Activated T-helper 17 cell treated with anti-CD3 and anti-CD28 coated beads, Interleukin-2, amount 50 U/mL, for 72 hours (primary cell): ENCODE results near the gene DHRS13. TPM values are rescaled to one million over a fixed set of nuclear protein-coding genes. Genes with fewer than 3 reads are reported as not detected.
"Not testable (repeated sequence)": the region's sequence is repeated elsewhere in the genome, so short reads cannot be mapped to it uniquely, and the experiment has no call there.

ENCODE experiments used
- ATAC-seq: fragments of 150-1000 bp; cut with Tn5 transposase; replicated peaks from 2 replicates; pipeline ENCODE4 v1.10.0; 2021; ENCODE audit warnings: mild to moderate bottlenecking, moderate library complexity
- H3K27ac Mint-ChIP-seq: one replicate; pipeline ENCODE4 v1.8.0; 2022; ENCODE audit warnings: mixed read lengths
- H3K27me3 Mint-ChIP-seq: one replicate; pipeline ENCODE4 v1.8.0; 2022; ENCODE audit warnings: mixed read lengths
- H3K36me3 Mint-ChIP-seq: one replicate; pipeline ENCODE4 v1.8.0; 2022; ENCODE audit warnings: low read depth, mild to moderate bottlenecking, mixed read lengths
- H3K4me1 Mint-ChIP-seq: one replicate; pipeline ENCODE4 v1.8.0; 2022; ENCODE audit warnings: mixed read lengths
- H3K4me3 Mint-ChIP-seq: one replicate; pipeline ENCODE4 v1.8.0; 2022; ENCODE audit warnings: mild to moderate bottlenecking, mixed read lengths
- H3K9me3 Mint-ChIP-seq: one replicate; pipeline ENCODE4 v1.8.0; 2022; ENCODE audit warnings: mixed read lengths
- total RNA-seq, 2 donors: library from RNA; stranded (reverse); gene quantifications; one replicate each; pipeline ENCODE4 v1.2.3, GENCODE V29; 2022

Gene DHRS13
- total RNA-seq, 2 donors from 2014 or later = 24.9 to 82.1 TPM

- Mint-ChIP-seq H3K4me3 (no peak overlapping the region), H3K27ac (peak overlapping the region; percentile 61), H3K36me3 (peaks cover 47% of the 10 kb centered on the region), H3K9me3 (no peaks in the 10 kb centered on the region), H3K4me1 (peaks cover 27% of the 10 kb centered on the region), H3K27me3 (no peaks in the 10 kb centered on the region)
- no peak for ATAC-seq
These were observed 14.0 kb downstream of the DHRS13 start for GRCh38 chr17:28888832-28889231.

- no peak overlapping the region for H3K27ac Mint-ChIP-seq
- H3K9me3 Mint-ChIP-seq = no peaks in the 10 kb centered on the region
- H3K27me3 Mint-ChIP-seq = no peaks in the 10 kb centered on the region
- no peak overlapping the region for H3K4me3 Mint-ChIP-seq
- peaks cover 43% of the 10 kb centered on the region for H3K36me3 Mint-ChIP-seq
- no peak for ATAC-seq
- peaks cover 18% of the 10 kb centered on the region for H3K4me1 Mint-ChIP-seq
These were observed 14.9 kb downstream of the DHRS13 start for GRCh38 chr17:28887871-28888471.

GRCh38 chr17:28885951-28886350 is 16.9 kb downstream of the DHRS13 start:
- H3K9me3 Mint-ChIP-seq = no peaks in the 10 kb centered on the region
- H3K27me3 Mint-ChIP-seq = no peaks in the 10 kb centered on the region
- H3K4me3 Mint-ChIP-seq = no peak overlapping the region
- peak overlapping the region; percentile 51 for H3K27ac Mint-ChIP-seq
- peaks cover 48% of the 10 kb centered on the region for H3K36me3 Mint-ChIP-seq
- no peak for ATAC-seq
- H3K4me1 Mint-ChIP-seq = peaks cover 6% of the 10 kb centered on the region

- Mint-ChIP-seq H3K4me1 (peaks cover 5% of the 10 kb centered on the region), H3K4me3 (no peak overlapping the region), H3K27ac (peak overlapping the region; percentile 52), H3K36me3 (peaks cover 48% of the 10 kb centered on the region), H3K9me3 (no peaks in the 10 kb centered on the region), H3K27me3 (no peaks in the 10 kb centered on the region)
- no peak for ATAC-seq
These were observed 17.5 kb downstream of the DHRS13 start for GRCh38 chr17:28885363-28885762.

GRCh38 chr17:28883967-28884702 is 18.7 kb downstream of the DHRS13 start:
- H3K27ac Mint-ChIP-seq = no peak overlapping the region
- H3K36me3 Mint-ChIP-seq = peaks cover 59% of the 10 kb centered on the region
- ATAC-seq = no peak
- no peaks in the 10 kb centered on the region for H3K9me3 Mint-ChIP-seq
- no peaks in the 10 kb centered on the region for H3K27me3 Mint-ChIP-seq
- H3K4me1 Mint-ChIP-seq = peaks cover 5% of the 10 kb centered on the region
- H3K4me3 Mint-ChIP-seq = no peak overlapping the region

- no peak for ATAC-seq
- Mint-ChIP-seq H3K4me3 (no peak overlapping the region), H3K36me3 (peaks cover 72% of the 10 kb centered on the region), H3K27ac (peak overlapping the region; percentile 41), H3K9me3 (no peaks in the 10 kb centered on the region), H3K27me3 (no peaks in the 10 kb centered on the region), H3K4me1 (peaks cover 13% of the 10 kb centered on the region)
These were observed 20.6 kb downstream of the DHRS13 start for GRCh38 chr17:28882154-28882895.

- no peaks in the 10 kb centered on the region for H3K27me3 Mint-ChIP-seq
- H3K36me3 Mint-ChIP-seq = peaks cover 72% of the 10 kb centered on the region
- no peak overlapping the region for H3K4me3 Mint-ChIP-seq
- H3K9me3 Mint-ChIP-seq = no peaks in the 10 kb centered on the region
- peak overlapping the region; percentile 41 for H3K27ac Mint-ChIP-seq
- no peak for ATAC-seq
- peaks cover 10% of the 10 kb centered on the region for H3K4me1 Mint-ChIP-seq
These were observed 21.3 kb downstream of the DHRS13 start for GRCh38 chr17:28881533-28882056.

- Mint-ChIP-seq H3K27ac (no peak overlapping the region), H3K9me3 (no peaks in the 10 kb centered on the region), H3K4me1 (peaks cover 21% of the 10 kb centered on the region), H3K27me3 (no peaks in the 10 kb centered on the region), H3K4me3 (no peak overlapping the region), H3K36me3 (peaks cover 71% of the 10 kb centered on the region)
- no peak for ATAC-seq
These were observed 22.3 kb downstream of the DHRS13 start for GRCh38 chr17:28880572-28880945.

- Mint-ChIP-seq H3K4me3 (no peak overlapping the region), H3K36me3 (peaks cover 66% of the 10 kb centered on the region), H3K27me3 (no peaks in the 10 kb centered on the region), H3K27ac (no peak overlapping the region), H3K9me3 (no peaks in the 10 kb centered on the region), H3K4me1 (peaks cover 23% of the 10 kb centered on the region)
- ATAC-seq = no peak
These were observed 22.9 kb downstream of the DHRS13 start for GRCh38 chr17:28879886-28880571.

GRCh38 chr17:28878981-28879380 is 23.9 kb downstream of the DHRS13 start:
- H3K27me3 Mint-ChIP-seq = no peaks in the 10 kb centered on the region
- peaks cover 55% of the 10 kb centered on the region for H3K36me3 Mint-ChIP-seq
- no peak overlapping the region for H3K4me3 Mint-ChIP-seq
- peak overlapping the region; percentile 40 for H3K27ac Mint-ChIP-seq
- ATAC-seq = no peak
- H3K4me1 Mint-ChIP-seq = peaks cover 23% of the 10 kb centered on the region
- H3K9me3 Mint-ChIP-seq = no peaks in the 10 kb centered on the region

- Mint-ChIP-seq H3K36me3 (peaks cover 55% of the 10 kb centered on the region), H3K4me3 (no peak overlapping the region), H3K9me3 (no peaks in the 10 kb centered on the region), H3K4me1 (peaks cover 23% of the 10 kb centered on the region), H3K27ac (peak overlapping the region; percentile 40), H3K27me3 (no peaks in the 10 kb centered on the region)
- peak; percentile 68 for ATAC-seq
These were observed 24.5 kb downstream of the DHRS13 start for GRCh38 chr17:28878158-28878910.

- not testable (repeated sequence) for H3K9me3 Mint-ChIP-seq
These were observed 25.6 kb downstream of the DHRS13 start for GRCh38 chr17:28877150-28877711.

GRCh38 chr17:28875848-28876550 is 26.9 kb downstream of the DHRS13 start:
- H3K27me3 Mint-ChIP-seq = no peaks in the 10 kb centered on the region
- H3K4me1 Mint-ChIP-seq = peaks cover 30% of the 10 kb centered on the region
- ATAC-seq = peak; percentile 76
- peak overlapping the region; percentile 58 for H3K27ac Mint-ChIP-seq
- peaks cover 32% of the 10 kb centered on the region for H3K36me3 Mint-ChIP-seq
- H3K4me3 Mint-ChIP-seq = peak overlapping the region; percentile 40
- no peaks in the 10 kb centered on the region for H3K9me3 Mint-ChIP-seq

More at GRCh38 chr17:28877150-28877711, 25.6 kb downstream of the DHRS13 start:
- H3K27me3 Mint-ChIP-seq, ATAC-seq, H3K4me3 Mint-ChIP-seq, H3K27ac Mint-ChIP-seq: not testable (repeated sequence)
- Mint-ChIP-seq H3K4me1 (peaks cover 27% of the 10 kb centered on the region), H3K36me3 (peaks cover 44% of the 10 kb centered on the region)
